HG03442 (cell line): ENCODE measurements around the gene TMEM25.
"Not testable (repeated sequence)": the region's sequence is repeated elsewhere in the genome, so short reads cannot be mapped to it uniquely, and the experiment has no call there.

Experiments used
- ATAC-seq: cut with Tn5 transposase; IDR thresholded peaks from one replicate; pipeline ENCODE4 v1.9.1; 2021; ENCODE audit warnings: mild to moderate bottlenecking, moderate library complexity; ENCODE audit not compliant: unreplicated experiment

Gene TMEM25

GRCh38 chr11:118577995-118578394, 47.0 kb downstream of the TMEM25 start:
- not testable (repeated sequence) for ATAC-seq

- no peak for ATAC-seq
Measured at GRCh38 chr11:118581057-118581456, 50.1 kb downstream of the TMEM25 start.
